Measurements from ENCODE around the gene ICAM4. TPM values are rescaled to one million over a fixed set of nuclear protein-coding genes. Genes with fewer than 3 reads are reported as not detected.

The ICAM4 gene
- total and polyA plus RNA-seq, 2 donors (not counting 3 experiments of a cell fraction or from before 2014, with no cell fraction given), result 0.44 to 0.49 TPM

GRCh38 chr19:10243606-10244005 is 43.1 kb upstream of the ICAM4 start:
- H3K36me3 ChIP-seq (ENCODE audit: control insufficient read depth in 2 of 2, extremely low read depth in 1 of 2, insufficient read depth in 2 of 2, low read length in 2 of 2), result no peaks in the 10 kb centered on the region

GRCh38 chr19:10245189-10245939 is 41.4 kb upstream of the ICAM4 start:
- Histone ChIP-seq H3K4me2 (ENCODE audit: insufficient read depth, low read length) (no peak overlapping the region), H3K36me3 (ENCODE audit: control insufficient read depth in 2 of 2, extremely low read depth in 1 of 2, insufficient read depth in 2 of 2, low read length in 2 of 2) (no peaks in the 10 kb centered on the region), H2AFZ (ENCODE audit: low read depth, low read length) (no peak overlapping the region), H3K4me1 (ENCODE audit: control insufficient read depth, extremely low read depth, insufficient read depth, low read length) (no peaks in the 10 kb centered on the region), H3K9me1 (replicated peaks; ENCODE audit: control insufficient read depth, extremely low read depth, insufficient read depth, low read length) (no peaks in the 10 kb centered on the region), H3K79me2 (ENCODE audit: control insufficient read depth, insufficient read depth, low read length) (no peaks in the 10 kb centered on the region), H3K9me3 (replicated peaks; ENCODE audit: control insufficient read depth, insufficient read depth, low read length) (no peaks in the 10 kb centered on the region), H3K4me3 (replicated peaks in 1 of 3; ENCODE audit: insufficient read depth in 1 of 3, low read depth in 1 of 3, low read length in 3 of 3) (no peak overlapping the region), H3K9ac (replicated peaks; ENCODE audit: extremely low read depth, insufficient read depth, low read length) (no peak overlapping the region), H4K20me1 (replicated peaks; ENCODE audit: control insufficient read depth, extremely low read depth, insufficient read depth, low read length) (no peaks in the 10 kb centered on the region), H3K27me3 (ENCODE audit: control insufficient read depth in 2 of 2, insufficient read depth in 2 of 2, low read length in 2 of 2) (no peaks in the 10 kb centered on the region), H3K27ac (ENCODE audit: insufficient read depth, low read depth, low read length) (no peak overlapping the region)
- TF ChIP-seq POLR2A (IDR thresholded peaks at IDR 0.05; ENCODE audit: low read depth, low read length), result no peak
- TF ChIP-seq CTCF (IDR thresholded peaks at IDR 0.05; ENCODE audit: extremely low read depth in 1 of 2, insufficient read depth in 1 of 2, low read depth in 1 of 2, low read length in 2 of 2), result no peak
- TF ChIP-seq POLR2AphosphoS5 (IDR thresholded peaks at IDR 0.05; ENCODE audit: insufficient read depth, low read depth, low read length), result no peak
- TF ChIP-seq JUN (IDR thresholded peaks at IDR 0.05; ENCODE audit: borderline replicate concordance, insufficient read depth, insufficient read length, low read depth), result no peak
- TF ChIP-seq MYC (IDR thresholded peaks at IDR 0.05; ENCODE audit: low read depth, low read length), result no peak
- no peak for TF ChIP-seq EZH2 (IDR thresholded peaks at IDR 0.05; ENCODE audit: borderline replicate concordance, low read depth, low read length, severe bottlenecking)
- TF ChIP-seq FOS (IDR thresholded peaks at IDR 0.05; ENCODE audit: borderline replicate concordance, insufficient read depth, low read length), result no peak
- TF ChIP-seq GATA2 (IDR thresholded peaks at IDR 0.05; ENCODE audit: insufficient read depth, insufficient read length, low read depth, low read length), result no peak
- no peak for TF ChIP-seq MAX (IDR thresholded peaks at IDR 0.05; ENCODE audit: insufficient read depth, insufficient read length)
- no TSS peak for BruUV-seq (replicated peaks)
- ChIA-PET CTCF (interaction anchor here (1.0 to 3.0 kb wide), 4 partner anchors 17 to 315 kb away, joined by 3 to 12 read pairs (median 4); no protein-coding TSS in a partner anchor), POLR2A (no interaction called here)
- dilution Hi-C loops (cut with MboI; ENCODE audit: extremely low pct_ligation_motif_present, low sequenced_read_pairs) (no loop called here), intact Hi-C loops (cut with micrococcal nuclease) (no loop called here)
- DNase-seq (ENCODE audit: low read depth, low spot score) (no peak), FAIRE-seq (no peak)

More at GRCh38 chr19:10243606-10244005, 43.1 kb upstream of the ICAM4 start:
- DNase-seq (ENCODE audit: low read depth, low spot score), result no peak
- no peak overlapping the region for H2AFZ ChIP-seq (ENCODE audit: low read depth, low read length)
- no peak overlapping the region for H3K9ac ChIP-seq (replicated peaks; ENCODE audit: extremely low read depth, insufficient read depth, low read length)
- H3K9me1 ChIP-seq (replicated peaks; ENCODE audit: control insufficient read depth, extremely low read depth, insufficient read depth, low read length), result no peaks in the 10 kb centered on the region
- H3K27ac ChIP-seq (ENCODE audit: insufficient read depth, low read depth, low read length), result no peak overlapping the region
- ChIA-PET POLR2A (no interaction called here), CTCF (interaction anchor here (1.4 kb wide), 1 partner anchor 145 kb away, joined by 3 read pairs; no protein-coding TSS in a partner anchor)
- H3K9me3 ChIP-seq (replicated peaks; ENCODE audit: control insufficient read depth, insufficient read depth, low read length), result no peaks in the 10 kb centered on the region
- H3K4me2 ChIP-seq (ENCODE audit: insufficient read depth, low read length), result no peak overlapping the region
- intact Hi-C loops (cut with micrococcal nuclease) (loop anchor here (2.0 kb wide), 1 partner anchor 313 kb away; no protein-coding TSS in a partner anchor), dilution Hi-C loops (cut with MboI; ENCODE audit: extremely low pct_ligation_motif_present, low sequenced_read_pairs) (no loop called here)
- H3K4me1 ChIP-seq (ENCODE audit: control insufficient read depth, extremely low read depth, insufficient read depth, low read length), result no peaks in the 10 kb centered on the region
- no peak for TF ChIP-seq GATA2 (IDR thresholded peaks at IDR 0.05; ENCODE audit: insufficient read depth, insufficient read length, low read depth, low read length)
- no peak for TF ChIP-seq JUN (IDR thresholded peaks at IDR 0.05; ENCODE audit: borderline replicate concordance, insufficient read depth, insufficient read length, low read depth)
- no peak for TF ChIP-seq POLR2AphosphoS5 (IDR thresholded peaks at IDR 0.05; ENCODE audit: insufficient read depth, low read depth, low read length)
- TF ChIP-seq FOS (IDR thresholded peaks at IDR 0.05; ENCODE audit: borderline replicate concordance, insufficient read depth, low read length), result no peak
- no peaks in the 10 kb centered on the region for H3K27me3 ChIP-seq (ENCODE audit: control insufficient read depth in 2 of 2, insufficient read depth in 2 of 2, low read length in 2 of 2)
- H4K20me1 ChIP-seq (replicated peaks; ENCODE audit: control insufficient read depth, extremely low read depth, insufficient read depth, low read length), result no peaks in the 10 kb centered on the region
- no TSS peak for BruUV-seq (replicated peaks)
- no peaks in the 10 kb centered on the region for H3K79me2 ChIP-seq (ENCODE audit: control insufficient read depth, insufficient read depth, low read length)
- H3K4me3 ChIP-seq (replicated peaks in 1 of 3; ENCODE audit: insufficient read depth in 1 of 3, low read depth in 1 of 3, low read length in 3 of 3), result no peak overlapping the region
- FAIRE-seq, result no peak
